ENCODE data around the gene SLC12A3.

GRCh38 chr16:56848029-56848936 lies 16.7 kb upstream of the SLC12A3 start:
- TF ChIP-seq POLR2A (IDR thresholded peaks at IDR 0.05; ENCODE audit: low read length) = no peak
- TF ChIP-seq CTCF (IDR thresholded peaks at IDR 0.05) = no peak
- no peak for TF ChIP-seq KDM1A (IDR thresholded peaks at IDR 0.05; ENCODE audit: low read depth)
- TF ChIP-seq BHLHE40 (IDR thresholded peaks at IDR 0.05; ENCODE audit: low read depth, low read length) = no peak
- TF ChIP-seq PBX3 (IDR thresholded peaks at IDR 0.05) = no peak
- no peak for TF ChIP-seq SREBF2 (IDR thresholded peaks at IDR 0.05)
- no peak for TF ChIP-seq MAZ (IDR thresholded peaks at IDR 0.05; ENCODE audit: borderline replicate concordance, low read depth, low read length)
- TF ChIP-seq TP53 (CRISPR knock-in tag; IDR thresholded peaks at IDR 0.05) = no peak

Measured in A549 (cell line).